ENCODE measurements around the gene CSTB.

GRCh38 chr21:43820466-43820865 is 44.4 kb upstream of the CSTB start:
- no peak for TF ChIP-seq CREB1 (CRISPR knock-in tag; IDR thresholded peaks at IDR 0.05)
- no peak for TF ChIP-seq NFYB (CRISPR knock-in tag; conservative IDR thresholded peaks at IDR 0.05; ENCODE audit: low read depth)
- TF ChIP-seq TP53 (CRISPR knock-in tag; IDR thresholded peaks at IDR 0.05) = no peak
- no peak for TF ChIP-seq CTCF (IDR thresholded peaks at IDR 0.05)
- no peak for TF ChIP-seq USF2 (CRISPR knock-in tag; IDR thresholded peaks at IDR 0.05)
- no peak for TF ChIP-seq ZNF121 (CRISPR knock-in tag; IDR thresholded peaks at IDR 0.05)

Measured in WTC11 (cell line).